ENCODE results near the gene U2AF1L4.

The U2AF1L4 gene

GRCh38 chr19:35695895-35696422 is 49.3 kb downstream of the U2AF1L4 start:
- Histone ChIP-seq H3K27ac (no peak overlapping the region), H3K4me3 (no peak overlapping the region), H3K9me3 (ENCODE audit: low read depth, low read length) (no peaks in the 10 kb centered on the region), H3K36me3 (ENCODE audit: insufficient read depth, low read length) (no peaks in the 10 kb centered on the region), H3K9ac (ENCODE audit: insufficient read length) (no peak overlapping the region)
- no peak for DNase-seq (ENCODE audit: low read depth, low spot score)
- TF ChIP-seq POLR2AphosphoS5 (IDR thresholded peaks at IDR 0.05; ENCODE audit: borderline replicate concordance, low read depth, low read length): no peak

GRCh38 chr19:35693835-35694599 is 51.2 kb downstream of the U2AF1L4 start:
- no peak for TF ChIP-seq FOXP2 (optimal IDR thresholded peaks at IDR 0.05; ENCODE audit: control extremely low read depth, extremely low read length, insufficient read depth)
- no peak for TF ChIP-seq POLR2AphosphoS5 (IDR thresholded peaks at IDR 0.05; ENCODE audit: borderline replicate concordance, low read depth, low read length)
- no peak for TF ChIP-seq EZH2 (IDR thresholded peaks at IDR 0.05)
- no peak overlapping the region for H3K4me3 ChIP-seq
- H3K27ac ChIP-seq: no peak overlapping the region
- H3K9ac ChIP-seq (ENCODE audit: insufficient read length): no peak overlapping the region
- peak; percentile 32 for DNase-seq (ENCODE audit: low read depth, low spot score)
- H3K9me3 ChIP-seq (ENCODE audit: low read depth, low read length): no peaks in the 10 kb centered on the region
- H3K36me3 ChIP-seq (ENCODE audit: insufficient read depth, low read length): no peaks in the 10 kb centered on the region

- TF ChIP-seq FOXP2 (optimal IDR thresholded peaks at IDR 0.05; ENCODE audit: control extremely low read depth, extremely low read length, insufficient read depth) (no peak), POLR2AphosphoS5 (IDR thresholded peaks at IDR 0.05; ENCODE audit: borderline replicate concordance, low read depth, low read length) (no peak)
- Histone ChIP-seq H3K4me3 (no peak overlapping the region), H3K36me3 (ENCODE audit: insufficient read depth, low read length) (no peaks in the 10 kb centered on the region), H3K9me3 (ENCODE audit: low read depth, low read length) (no peaks in the 10 kb centered on the region), H3K9ac (ENCODE audit: insufficient read length) (no peak overlapping the region), H3K27ac (no peak overlapping the region)
- no peak for DNase-seq (ENCODE audit: low read depth, low spot score)
Observed at GRCh38 chr19:35693422-35693821, 51.8 kb downstream of the U2AF1L4 start.
